Fibroblast of the aortic adventitia (primary cell): ENCODE measurements around the gene TAT. TPM values are rescaled to one million over a fixed set of nuclear protein-coding genes. Genes with fewer than 3 reads are reported as not detected.
"Not testable (repeated sequence)": the region's sequence is repeated elsewhere in the genome, so short reads cannot be mapped to it uniquely, and the experiment has no call there.

ENCODE experiments used
- DNase-seq: peaks from one replicate; pipeline ENCODE4 v3.0.0-alpha.2; 2010; ENCODE audit warnings: low read depth
- H3K4me3 ChIP-seq: 2 replicates; pipeline ENCODE4 v1.5.1; 2011; ENCODE audit warnings: low read depth, mild to moderate bottlenecking, control low read depth, low read length, moderate library complexity
- total RNA-seq: library from RNA; depleted of rRNA; stranded (reverse); fragments of >200 nt; gene quantifications from 2 replicates; pipeline ENCODE4 v1.2.3, GENCODE V29; 2012; ENCODE audit warnings: low replicate concordance
- TF ChIP-seq, protein P1 (sequence below): IDR thresholded peaks from 2 replicates; pipeline ENCODE4 v1.5.1; 2011; ENCODE audit warnings: mild to moderate bottlenecking, low read length, control low read depth, inconsistent platforms; ENCODE audit not compliant: insufficient read depth

Gene TAT
- total RNA-seq, 1 donor, result not detected

- H3K4me3 ChIP-seq, result no peak overlapping the region
- no peak for DNase-seq
- TF ChIP-seq, protein P1, sequence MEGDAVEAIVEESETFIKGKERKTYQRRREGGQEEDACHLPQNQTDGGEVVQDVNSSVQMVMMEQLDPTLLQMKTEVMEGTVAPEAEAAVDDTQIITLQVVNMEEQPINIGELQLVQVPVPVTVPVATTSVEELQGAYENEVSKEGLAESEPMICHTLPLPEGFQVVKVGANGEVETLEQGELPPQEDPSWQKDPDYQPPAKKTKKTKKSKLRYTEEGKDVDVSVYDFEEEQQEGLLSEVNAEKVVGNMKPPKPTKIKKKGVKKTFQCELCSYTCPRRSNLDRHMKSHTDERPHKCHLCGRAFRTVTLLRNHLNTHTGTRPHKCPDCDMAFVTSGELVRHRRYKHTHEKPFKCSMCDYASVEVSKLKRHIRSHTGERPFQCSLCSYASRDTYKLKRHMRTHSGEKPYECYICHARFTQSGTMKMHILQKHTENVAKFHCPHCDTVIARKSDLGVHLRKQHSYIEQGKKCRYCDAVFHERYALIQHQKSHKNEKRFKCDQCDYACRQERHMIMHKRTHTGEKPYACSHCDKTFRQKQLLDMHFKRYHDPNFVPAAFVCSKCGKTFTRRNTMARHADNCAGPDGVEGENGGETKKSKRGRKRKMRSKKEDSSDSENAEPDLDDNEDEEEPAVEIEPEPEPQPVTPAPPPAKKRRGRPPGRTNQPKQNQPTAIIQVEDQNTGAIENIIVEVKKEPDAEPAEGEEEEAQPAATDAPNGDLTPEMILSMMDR, result no peak
Measured at GRCh38 chr16:71593048-71593999, 16.4 kb upstream of the TAT start.

DNA sequence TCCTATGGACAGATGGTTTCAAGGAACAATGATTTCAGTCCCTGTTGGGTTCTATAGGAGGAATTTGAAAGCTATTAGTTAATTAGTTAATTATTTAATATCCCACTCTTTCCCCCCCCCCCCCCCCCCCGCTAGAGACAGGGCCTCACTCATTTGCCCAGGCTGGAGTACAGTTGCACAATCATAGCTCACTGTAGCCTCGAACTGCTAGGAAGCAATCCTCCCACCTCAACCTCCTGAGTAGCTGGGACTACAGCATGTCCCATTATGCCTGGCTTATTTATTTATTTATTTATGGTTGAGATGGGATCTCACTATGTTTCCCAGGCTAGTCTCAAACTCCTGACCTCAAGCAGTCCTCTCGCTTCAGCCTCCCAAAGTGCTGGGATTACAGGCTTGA is 15.0 kb upstream of the TAT start:
- TF ChIP-seq, protein P1, result no peak
- DNase-seq, result no peak
- H3K4me3 ChIP-seq, result no peak overlapping the region

DNA sequence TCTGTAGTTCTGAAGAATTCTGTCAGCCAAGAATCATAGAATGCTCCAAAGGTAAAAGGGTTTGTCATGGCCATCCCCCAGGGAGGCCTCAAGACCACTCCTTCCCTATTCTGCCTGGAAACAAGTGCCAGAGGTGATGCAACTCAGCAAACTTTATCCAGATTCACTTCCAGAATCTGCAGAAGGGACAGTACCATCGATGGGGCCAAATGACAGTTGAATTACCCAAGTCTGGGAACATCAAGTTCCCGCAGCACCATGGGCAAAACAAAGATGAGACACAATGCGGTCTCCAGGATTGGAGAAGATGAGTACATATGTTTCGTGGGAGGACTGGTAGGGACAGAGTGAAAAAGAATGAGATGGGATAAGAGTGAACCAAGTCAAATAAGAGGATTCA is 13.7 kb upstream of the TAT start:
- TF ChIP-seq, protein P1, result no peak
- H3K4me3 ChIP-seq, result no peak overlapping the region
- no peak for DNase-seq

DNA sequence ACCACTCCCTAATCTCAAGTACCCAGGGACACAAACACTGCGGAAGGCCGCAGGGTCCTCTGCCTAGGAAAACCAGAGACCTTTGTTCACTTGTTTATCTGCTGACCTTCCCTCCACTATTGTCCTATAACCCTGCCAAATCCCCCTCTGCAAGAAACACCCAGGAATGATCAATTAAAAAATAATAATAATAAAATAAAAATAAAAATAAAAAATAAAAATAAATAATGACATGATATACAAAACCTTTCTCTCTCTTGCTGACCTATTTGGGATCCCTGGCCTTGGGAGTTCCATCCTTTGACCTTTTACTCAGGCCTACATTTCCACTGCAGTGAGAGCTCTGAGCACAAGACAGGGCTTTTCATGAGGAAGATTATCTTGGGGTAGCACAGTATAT is 13.2 kb upstream of the TAT start:
- not testable (repeated sequence) for H3K4me3 ChIP-seq, DNase-seq

DNA sequence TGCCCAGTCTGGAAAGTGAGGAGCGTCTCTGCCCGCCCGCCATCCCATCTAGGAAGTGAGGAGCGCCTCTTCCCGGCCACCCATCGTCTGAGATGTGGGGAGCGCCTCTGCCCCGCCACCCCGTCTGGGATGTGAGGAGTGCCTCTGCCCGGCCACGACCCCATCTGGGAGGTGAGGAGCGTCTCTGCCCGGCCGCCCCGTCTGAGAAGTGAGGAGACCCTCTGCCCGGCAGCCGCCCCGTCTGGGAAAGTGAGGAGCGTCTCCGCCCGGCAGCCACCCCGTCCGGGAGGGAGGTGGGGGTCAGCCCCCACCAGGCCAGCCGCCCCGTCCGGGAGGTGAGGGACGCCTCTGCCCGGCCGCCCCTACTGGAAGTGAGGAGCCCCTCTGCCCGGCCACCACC is 12.4 kb upstream of the TAT start:
- not testable (repeated sequence) for DNase-seq

DNA sequence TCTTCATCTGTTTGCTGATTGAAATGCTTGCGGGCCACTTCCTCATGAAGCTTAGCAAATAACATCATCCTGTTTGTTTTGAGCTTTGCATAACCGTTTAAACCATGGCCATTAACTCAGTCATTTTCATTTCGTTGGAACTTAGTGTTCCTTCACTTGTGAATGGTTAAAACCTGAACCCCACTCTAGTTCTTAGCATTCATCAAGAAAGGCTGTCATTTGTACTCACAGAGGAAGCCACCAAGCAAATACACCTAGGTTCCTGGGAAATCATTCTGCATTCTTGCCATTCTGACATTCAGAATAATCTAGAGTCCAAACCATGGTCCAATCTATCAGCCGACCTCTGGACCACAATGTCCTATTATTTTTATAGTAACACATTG is 8.4 kb upstream of the TAT start:
- DNase-seq, result no peak
- H3K4me3 ChIP-seq, result no peak overlapping the region
- TF ChIP-seq, protein P1, result no peak

More for the DNA sequence above, 12.4 kb upstream of the TAT start:
- not testable (repeated sequence) for H3K4me3 ChIP-seq

- no peak for DNase-seq
- TF ChIP-seq, protein P1, result no peak
Measured at GRCh38 chr16:71584543-71585317, 7.8 kb upstream of the TAT start.

GRCh38 chr16:71582553-71582848 is 5.6 kb upstream of the TAT start:
- DNase-seq, result not testable (repeated sequence)

More at GRCh38 chr16:71584543-71585317, 7.8 kb upstream of the TAT start:
- H3K4me3 ChIP-seq, result no peak overlapping the region

More at GRCh38 chr16:71582553-71582848, 5.6 kb upstream of the TAT start:
- not testable (repeated sequence) for H3K4me3 ChIP-seq
